ENCODE measurements around the gene HSBP1.

DNA sequence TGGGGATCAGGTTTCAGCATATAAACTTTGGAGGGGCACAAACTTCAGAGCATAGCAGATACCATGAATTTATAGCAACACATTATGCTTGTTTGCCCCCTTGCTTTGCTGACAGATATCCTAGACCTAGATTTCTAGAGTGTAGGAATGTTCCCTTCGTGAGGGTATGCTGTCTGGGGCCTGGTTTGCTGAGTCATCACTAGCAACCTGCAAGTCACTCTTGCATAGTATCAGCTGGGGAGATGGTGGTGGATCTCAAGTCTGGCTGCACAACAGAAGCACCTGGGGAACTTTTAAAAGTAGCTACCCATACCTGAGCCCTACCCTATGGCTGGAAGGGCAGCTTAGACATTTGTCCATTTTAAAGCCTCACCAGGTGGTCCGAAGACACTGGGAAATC is 22.3 kb upstream of the HSBP1 start:
- TF ChIP-seq, protein P1, sequence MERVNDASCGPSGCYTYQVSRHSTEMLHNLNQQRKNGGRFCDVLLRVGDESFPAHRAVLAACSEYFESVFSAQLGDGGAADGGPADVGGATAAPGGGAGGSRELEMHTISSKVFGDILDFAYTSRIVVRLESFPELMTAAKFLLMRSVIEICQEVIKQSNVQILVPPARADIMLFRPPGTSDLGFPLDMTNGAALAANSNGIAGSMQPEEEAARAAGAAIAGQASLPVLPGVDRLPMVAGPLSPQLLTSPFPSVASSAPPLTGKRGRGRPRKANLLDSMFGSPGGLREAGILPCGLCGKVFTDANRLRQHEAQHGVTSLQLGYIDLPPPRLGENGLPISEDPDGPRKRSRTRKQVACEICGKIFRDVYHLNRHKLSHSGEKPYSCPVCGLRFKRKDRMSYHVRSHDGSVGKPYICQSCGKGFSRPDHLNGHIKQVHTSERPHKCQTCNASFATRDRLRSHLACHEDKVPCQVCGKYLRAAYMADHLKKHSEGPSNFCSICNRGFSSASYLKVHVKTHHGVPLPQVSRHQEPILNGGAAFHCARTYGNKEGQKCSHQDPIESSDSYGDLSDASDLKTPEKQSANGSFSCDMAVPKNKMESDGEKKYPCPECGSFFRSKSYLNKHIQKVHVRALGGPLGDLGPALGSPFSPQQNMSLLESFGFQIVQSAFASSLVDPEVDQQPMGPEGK (CRISPR knock-in tag; IDR thresholded peaks at IDR 0.05; ENCODE audit: borderline replicate concordance): no peak
- TF ChIP-seq, protein P2, sequence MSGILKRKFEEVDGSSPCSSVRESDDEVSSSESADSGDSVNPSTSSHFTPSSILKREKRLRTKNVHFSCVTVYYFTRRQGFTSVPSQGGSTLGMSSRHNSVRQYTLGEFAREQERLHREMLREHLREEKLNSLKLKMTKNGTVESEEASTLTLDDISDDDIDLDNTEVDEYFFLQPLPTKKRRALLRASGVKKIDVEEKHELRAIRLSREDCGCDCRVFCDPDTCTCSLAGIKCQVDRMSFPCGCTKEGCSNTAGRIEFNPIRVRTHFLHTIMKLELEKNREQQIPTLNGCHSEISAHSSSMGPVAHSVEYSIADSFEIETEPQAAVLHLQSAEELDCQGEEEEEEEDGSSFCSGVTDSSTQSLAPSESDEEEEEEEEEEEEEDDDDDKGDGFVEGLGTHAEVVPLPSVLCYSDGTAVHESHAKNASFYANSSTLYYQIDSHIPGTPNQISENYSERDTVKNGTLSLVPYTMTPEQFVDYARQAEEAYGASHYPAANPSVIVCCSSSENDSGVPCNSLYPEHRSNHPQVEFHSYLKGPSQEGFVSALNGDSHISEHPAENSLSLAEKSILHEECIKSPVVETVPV (CRISPR knock-in tag; IDR thresholded peaks at IDR 0.05): no peak
- TF ChIP-seq ZFP3 (CRISPR knock-in tag; IDR thresholded peaks at IDR 0.05) (no peak), ZFP30 (CRISPR knock-in tag; IDR thresholded peaks at IDR 0.05) (no peak), PPARA (CRISPR knock-in tag; IDR thresholded peaks at IDR 0.05; ENCODE audit: borderline replicate concordance) (no peak), GLIS3 (CRISPR knock-in tag; IDR thresholded peaks at IDR 0.05) (no peak), OSR1 (CRISPR knock-in tag; IDR thresholded peaks at IDR 0.05) (no peak), TOX (CRISPR knock-in tag; IDR thresholded peaks at IDR 0.05; ENCODE audit: borderline replicate concordance) (no peak)
- TF ChIP-seq, protein P3, sequence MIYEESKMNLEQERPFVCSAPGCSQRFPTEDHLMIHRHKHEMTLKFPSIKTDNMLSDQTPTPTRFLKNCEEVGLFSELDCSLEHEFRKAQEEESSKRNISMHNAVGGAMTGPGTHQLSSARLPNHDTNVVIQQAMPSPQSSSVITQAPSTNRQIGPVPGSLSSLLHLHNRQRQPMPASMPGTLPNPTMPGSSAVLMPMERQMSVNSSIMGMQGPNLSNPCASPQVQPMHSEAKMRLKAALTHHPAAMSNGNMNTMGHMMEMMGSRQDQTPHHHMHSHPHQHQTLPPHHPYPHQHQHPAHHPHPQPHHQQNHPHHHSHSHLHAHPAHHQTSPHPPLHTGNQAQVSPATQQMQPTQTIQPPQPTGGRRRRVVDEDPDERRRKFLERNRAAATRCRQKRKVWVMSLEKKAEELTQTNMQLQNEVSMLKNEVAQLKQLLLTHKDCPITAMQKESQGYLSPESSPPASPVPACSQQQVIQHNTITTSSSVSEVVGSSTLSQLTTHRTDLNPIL (CRISPR knock-in tag; IDR thresholded peaks at IDR 0.05; ENCODE audit: low read depth): no peak

Measured in SK-N-SH treated with all-trans-retinoic acid at 6 μM for 48 hours (cell line).